Measurements from ENCODE around the gene LPAR6. TPM values are rescaled to one million over a fixed set of nuclear protein-coding genes. Genes with fewer than 3 reads are reported as not detected.

Gene LPAR6
- total RNA-seq, 1 donor from 2014 or later: 4.1 TPM

- no peaks in the 10 kb centered on the region for H3K9me3 Mint-ChIP-seq (ENCODE audit: unreplicated experiment)
- H3K27ac Mint-ChIP-seq (ENCODE audit: unreplicated experiment): no peak overlapping the region
- Histone ChIP-seq H2AFZ (ENCODE audit: low read depth, low read length) (no peak overlapping the region), H3K4me2 (ENCODE audit: low read length) (no peak overlapping the region), H3K9ac (ENCODE audit: low read length) (no peak overlapping the region), H3K36me3 (ENCODE audit: insufficient read depth, low read length) (peaks cover 13% of the 10 kb centered on the region), H3K27ac (ENCODE audit: low read depth, low read length) (no peak overlapping the region), H4K20me1 (ENCODE audit: insufficient read depth, low read length) (no peaks in the 10 kb centered on the region), H3K4me3 (ENCODE audit: insufficient read depth, low read depth, low read length) (no peak overlapping the region), H3K4me1 (ENCODE audit: insufficient read depth, low read length) (no peaks in the 10 kb centered on the region), H3K27me3 (ENCODE audit: insufficient read depth, low read length) (no peaks in the 10 kb centered on the region), H3K9me3 (ENCODE audit: insufficient read depth, low read depth, low read length) (no peaks in the 10 kb centered on the region), H3K79me2 (ENCODE audit: insufficient read depth, low read length) (no peaks in the 10 kb centered on the region)
- no peak for TF ChIP-seq EZH2 (IDR thresholded peaks at IDR 0.05; ENCODE audit: insufficient read depth, low read length)
- TF ChIP-seq CTCF (IDR thresholded peaks at IDR 0.05; ENCODE audit: insufficient read depth, low read depth, low read length): no peak
- H3K4me1 Mint-ChIP-seq (ENCODE audit: low read depth, unreplicated experiment): no peaks in the 10 kb centered on the region
- DNase-seq (ENCODE audit: low read depth) (no peak), FAIRE-seq (no peak)
- H3K36me3 Mint-ChIP-seq (ENCODE audit: low read depth, unreplicated experiment): peaks cover 5% of the 10 kb centered on the region
- no peaks in the 10 kb centered on the region for H3K27me3 Mint-ChIP-seq (ENCODE audit: low read depth, unreplicated experiment)
- H3K4me3 Mint-ChIP-seq (ENCODE audit: unreplicated experiment): no peak overlapping the region
Observed at GRCh38 chr13:48377857-48378256, 35.1 kb downstream of the LPAR6 start.

GRCh38 chr13:48370815-48371214 lies 42.1 kb downstream of the LPAR6 start:
- Histone ChIP-seq H3K27ac (ENCODE audit: low read depth, low read length) (no peak overlapping the region), H3K4me1 (ENCODE audit: insufficient read depth, low read length) (no peaks in the 10 kb centered on the region), H3K9ac (ENCODE audit: low read length) (no peak overlapping the region), H3K9me3 (ENCODE audit: insufficient read depth, low read depth, low read length) (no peaks in the 10 kb centered on the region), H2AFZ (ENCODE audit: low read depth, low read length) (no peak overlapping the region), H3K36me3 (ENCODE audit: insufficient read depth, low read length) (peaks cover 7% of the 10 kb centered on the region), H3K4me2 (ENCODE audit: low read length) (no peak overlapping the region), H3K4me3 (ENCODE audit: insufficient read depth, low read depth, low read length) (no peak overlapping the region), H3K79me2 (ENCODE audit: insufficient read depth, low read length) (no peaks in the 10 kb centered on the region), H3K27me3 (ENCODE audit: insufficient read depth, low read length) (no peaks in the 10 kb centered on the region), H4K20me1 (ENCODE audit: insufficient read depth, low read length) (no peaks in the 10 kb centered on the region)
- DNase-seq (ENCODE audit: low read depth) (no peak), FAIRE-seq (no peak)
- Mint-ChIP-seq H3K4me1 (ENCODE audit: low read depth, unreplicated experiment) (no peaks in the 10 kb centered on the region), H3K27me3 (ENCODE audit: low read depth, unreplicated experiment) (no peaks in the 10 kb centered on the region), H3K36me3 (ENCODE audit: low read depth, unreplicated experiment) (peaks cover 6% of the 10 kb centered on the region), H3K4me3 (ENCODE audit: unreplicated experiment) (no peak overlapping the region), H3K9me3 (ENCODE audit: unreplicated experiment) (no peaks in the 10 kb centered on the region), H3K27ac (ENCODE audit: unreplicated experiment) (no peak overlapping the region)
- no peak for TF ChIP-seq CTCF (IDR thresholded peaks at IDR 0.05; ENCODE audit: insufficient read depth, low read depth, low read length)

- DNase-seq (ENCODE audit: low read depth): no peak
- Histone ChIP-seq H3K4me1 (ENCODE audit: insufficient read depth, low read length) (no peaks in the 10 kb centered on the region), H2AFZ (ENCODE audit: low read depth, low read length) (no peak overlapping the region), H4K20me1 (ENCODE audit: insufficient read depth, low read length) (no peaks in the 10 kb centered on the region), H3K36me3 (ENCODE audit: insufficient read depth, low read length) (peaks cover 7% of the 10 kb centered on the region), H3K9ac (ENCODE audit: low read length) (no peak overlapping the region), H3K27me3 (ENCODE audit: insufficient read depth, low read length) (no peaks in the 10 kb centered on the region), H3K27ac (ENCODE audit: low read depth, low read length) (no peak overlapping the region), H3K4me2 (ENCODE audit: low read length) (no peak overlapping the region), H3K4me3 (ENCODE audit: insufficient read depth, low read depth, low read length) (no peak overlapping the region), H3K79me2 (ENCODE audit: insufficient read depth, low read length) (no peaks in the 10 kb centered on the region), H3K9me3 (ENCODE audit: insufficient read depth, low read depth, low read length) (no peaks in the 10 kb centered on the region)
- Mint-ChIP-seq H3K4me3 (ENCODE audit: unreplicated experiment) (no peak overlapping the region), H3K27me3 (ENCODE audit: low read depth, unreplicated experiment) (no peaks in the 10 kb centered on the region), H3K36me3 (ENCODE audit: low read depth, unreplicated experiment) (peaks cover 6% of the 10 kb centered on the region), H3K27ac (ENCODE audit: unreplicated experiment) (no peak overlapping the region), H3K4me1 (ENCODE audit: low read depth, unreplicated experiment) (no peaks in the 10 kb centered on the region), H3K9me3 (ENCODE audit: unreplicated experiment) (no peaks in the 10 kb centered on the region)
- no peak for FAIRE-seq
- no peak for TF ChIP-seq CTCF (IDR thresholded peaks at IDR 0.05; ENCODE audit: insufficient read depth, low read depth, low read length)
- no peak for TF ChIP-seq EZH2 (IDR thresholded peaks at IDR 0.05; ENCODE audit: insufficient read depth, low read length)
Observed at GRCh38 chr13:48369988-48370387, 42.9 kb downstream of the LPAR6 start.

Other genes with a start within 250 kb of the LPAR6 start
- 358 and 418 TPM in 2 replicates for gene ITM2B, start 179.9 kb downstream of the LPAR6 start, total RNA-seq
- gene RB1, start 109.4 kb downstream of the LPAR6 start, total RNA-seq: 32.7 and 34.5 TPM in 2 replicates
- gene RCBTB2, start 120.0 kb upstream of the LPAR6 start, total RNA-seq: 4.3 and 4.8 TPM in 2 replicates
- gene CYSLTR2, start 240.8 kb upstream of the LPAR6 start, total RNA-seq: 0.48 and 2.1 TPM in 2 replicates